Esophagus muscularis mucosa (tissue), 4 donors: ENCODE results near the gene ITPRIP. TPM values are rescaled to one million over a fixed set of nuclear protein-coding genes. Genes with fewer than 3 reads are reported as not detected.

Experiments
- DNase-seq: peaks from one replicate; pipeline ENCODE4 v3.0.0-alpha.2; 2017; ENCODE audit errors: extremely low spot score
- H3K27ac ChIP-seq, 4 donors: fragments of 200-600 bp; sonication (generic); replicated peaks in 1 of 4; 1 replicate in 3 of 4; 2 replicates in 1 of 4; pipeline ENCODE4 v1.5.1; 2016 to 2019; ENCODE audit warnings: mild to moderate bottlenecking in 1 of 4
- H3K27me3 ChIP-seq, 4 donors: fragments of 200-600 bp; sonication (generic); one replicate each; pipeline versions ENCODE4 v1.5.1 to v1.6.0; 2016 to 2019
- H3K36me3 ChIP-seq, 4 donors: fragments of 200-600 bp; sonication (generic); one replicate each; pipeline ENCODE4 v1.5.1; 2016 to 2019
- H3K4me1 ChIP-seq, 4 donors: fragments of 200-600 bp; sonication (generic); one replicate each; pipeline ENCODE4 v1.5.1; 2016 to 2019
- H3K4me3 ChIP-seq, 4 donors: fragments of 200-600 bp; sonication (generic); 1 replicate in 2 of 4; 2 replicates in 2 of 4; pipeline ENCODE4 v1.5.1; 2016 to 2019; ENCODE audit warnings: mild to moderate bottlenecking in 4 of 4, moderate library complexity in 1 of 4
- H3K9me3 ChIP-seq, 4 donors: fragments of 200-600 bp; sonication (generic); 1 replicate in 3 of 4; 2 replicates in 1 of 4; pipeline ENCODE4 v1.5.1; 2016 to 2019
- EP300 ChIP-seq: sonication (generic); formaldehyde crosslinking; IDR thresholded peaks from one replicate; pipeline ENCODE4 v1.6.1; 2017; ENCODE audit warnings: antibody characterized with exemption
- POLR2A ChIP-seq: fragments of 450-650 bp; IDR thresholded peaks from one replicate; pipeline ENCODE4 v1.6.1; 2017; ENCODE audit warnings: antibody characterized with exemption, moderate library complexity, mild to moderate bottlenecking, low read depth
- POLR2AphosphoS5 ChIP-seq, 2 donors: sonication (generic); formaldehyde crosslinking; IDR thresholded peaks; one replicate each; pipeline ENCODE4 v1.6.1; 2017; ENCODE audit warnings: antibody characterized with exemption in 2 of 2
- WGBS: methylation state at CpG from one replicate; pipeline ENCODE4 v1.1.5; 2018; 5-methylcytosine and 5-hydroxymethylcytosine counted together
- intact Hi-C: fragments of 100-400 bp; cut with DNase I; formaldehyde crosslinking; loops from one replicate; pipeline ENCODE4 v1.15.1; 2023
- total RNA-seq, 4 donors: library from RNA; depleted of rRNA; stranded (reverse); fragments of >200 nt; gene quantifications; one replicate each; pipeline versions ENCODE4 v1.1.0 to v1.2.1, GENCODE V29; 2016
- TF ChIP-seq, protein P1 (sequence below), 3 experiments: fragments of 200-600 bp in 2 of 3; fragments of 450-650 bp in 1 of 3; sonication (generic) in 2 of 3; IDR thresholded peaks; one replicate each; pipeline ENCODE4 v1.5.1; 2017 to 2019; ENCODE audit warnings: antibody characterized with exemption in 3 of 3, mild to moderate bottlenecking in 2 of 3, moderate library complexity in 1 of 3

ITPRIP gene, protein sequence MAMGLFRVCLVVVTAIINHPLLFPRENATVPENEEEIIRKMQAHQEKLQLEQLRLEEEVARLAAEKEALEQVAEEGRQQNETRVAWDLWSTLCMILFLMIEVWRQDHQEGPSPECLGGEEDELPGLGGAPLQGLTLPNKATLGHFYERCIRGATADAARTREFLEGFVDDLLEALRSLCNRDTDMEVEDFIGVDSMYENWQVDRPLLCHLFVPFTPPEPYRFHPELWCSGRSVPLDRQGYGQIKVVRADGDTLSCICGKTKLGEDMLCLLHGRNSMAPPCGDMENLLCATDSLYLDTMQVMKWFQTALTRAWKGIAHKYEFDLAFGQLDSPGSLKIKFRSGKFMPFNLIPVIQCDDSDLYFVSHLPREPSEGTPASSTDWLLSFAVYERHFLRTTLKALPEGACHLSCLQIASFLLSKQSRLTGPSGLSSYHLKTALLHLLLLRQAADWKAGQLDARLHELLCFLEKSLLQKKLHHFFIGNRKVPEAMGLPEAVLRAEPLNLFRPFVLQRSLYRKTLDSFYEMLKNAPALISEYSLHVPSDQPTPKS
- total RNA-seq = 10 to 100 TPM; 18.7 to 56.0 (median 39.9) TPM

DNA sequence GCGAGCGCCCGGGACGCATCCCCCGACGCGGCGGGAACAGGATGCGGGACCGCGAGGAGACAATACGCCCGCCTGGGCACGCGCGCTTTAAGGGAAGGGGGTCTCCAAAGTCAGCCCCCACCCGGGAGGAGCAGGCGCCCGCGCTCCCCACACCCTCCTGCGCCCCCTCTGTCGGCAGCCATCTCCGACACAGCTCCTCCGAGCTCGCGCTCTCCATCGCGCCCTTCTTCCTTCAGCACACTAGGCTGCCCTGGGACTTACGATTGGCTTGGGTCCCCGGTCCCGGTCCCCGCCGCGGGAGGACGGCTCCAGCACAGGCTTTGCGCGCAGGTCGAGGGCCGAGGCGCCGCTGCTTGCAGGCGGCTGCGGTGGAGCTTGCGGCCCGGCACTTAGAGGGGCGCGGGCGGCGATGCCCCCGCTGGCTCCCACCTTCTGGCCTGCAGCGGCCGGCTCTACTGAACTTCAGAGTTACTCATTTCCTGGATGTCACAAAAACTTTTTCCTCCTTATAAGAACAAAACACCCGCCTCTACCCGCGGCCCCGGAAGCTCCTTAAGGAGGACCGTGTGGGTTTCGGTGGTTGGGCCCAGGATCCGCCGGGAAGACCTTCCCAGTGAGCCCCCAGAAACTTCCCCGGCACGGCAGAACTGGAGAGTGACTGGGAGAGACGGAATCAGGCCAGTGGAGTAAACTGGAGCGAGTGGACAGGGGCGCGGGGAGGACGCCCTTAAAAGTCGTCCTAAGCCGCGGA, at the start of gene ITPRIP:
ITPRIP (minus strand) TSS at position 481 of the 751 bp plus-strand sequence. CDS start 22,414 bp downstream, outside the sequence.
- intact Hi-C loops = loop anchor here (2.0 kb wide), 1 partner anchor 35 kb away; no protein-coding TSS in a partner anchor
- Histone ChIP-seq H3K27ac (peak within 1 kb of the TSS; percentile 97 to 100 (median 98)), H3K9me3 (no peaks in the 10 kb centered on the region), H3K4me1 (peaks cover 51 to 65% (median 62%) of the 10 kb centered on the region in 4 donors), H3K27me3 (no peaks in the 10 kb centered on the region), H3K4me3 (peak within 1 kb of the TSS; percentile 77 to 98 (median 90)), H3K36me3 (peaks cover 0 to 19% (median 3%) of the 10 kb centered on the region in 4 donors)
- peak; percentile 96 for DNase-seq
- 2% methylated on average over 10 of the region's 70 CpGs for WGBS
- TF ChIP-seq, protein P1, sequence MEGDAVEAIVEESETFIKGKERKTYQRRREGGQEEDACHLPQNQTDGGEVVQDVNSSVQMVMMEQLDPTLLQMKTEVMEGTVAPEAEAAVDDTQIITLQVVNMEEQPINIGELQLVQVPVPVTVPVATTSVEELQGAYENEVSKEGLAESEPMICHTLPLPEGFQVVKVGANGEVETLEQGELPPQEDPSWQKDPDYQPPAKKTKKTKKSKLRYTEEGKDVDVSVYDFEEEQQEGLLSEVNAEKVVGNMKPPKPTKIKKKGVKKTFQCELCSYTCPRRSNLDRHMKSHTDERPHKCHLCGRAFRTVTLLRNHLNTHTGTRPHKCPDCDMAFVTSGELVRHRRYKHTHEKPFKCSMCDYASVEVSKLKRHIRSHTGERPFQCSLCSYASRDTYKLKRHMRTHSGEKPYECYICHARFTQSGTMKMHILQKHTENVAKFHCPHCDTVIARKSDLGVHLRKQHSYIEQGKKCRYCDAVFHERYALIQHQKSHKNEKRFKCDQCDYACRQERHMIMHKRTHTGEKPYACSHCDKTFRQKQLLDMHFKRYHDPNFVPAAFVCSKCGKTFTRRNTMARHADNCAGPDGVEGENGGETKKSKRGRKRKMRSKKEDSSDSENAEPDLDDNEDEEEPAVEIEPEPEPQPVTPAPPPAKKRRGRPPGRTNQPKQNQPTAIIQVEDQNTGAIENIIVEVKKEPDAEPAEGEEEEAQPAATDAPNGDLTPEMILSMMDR (IDR thresholded peaks at IDR 0.05) = peak in 1 of 3 experiments; percentile 2
- no peak for TF ChIP-seq EP300
- TF ChIP-seq POLR2A = peak; percentile 95
- TF ChIP-seq POLR2AphosphoS5 (IDR thresholded peaks at IDR 0.05) = peak; percentile 96 to 99

DNA sequence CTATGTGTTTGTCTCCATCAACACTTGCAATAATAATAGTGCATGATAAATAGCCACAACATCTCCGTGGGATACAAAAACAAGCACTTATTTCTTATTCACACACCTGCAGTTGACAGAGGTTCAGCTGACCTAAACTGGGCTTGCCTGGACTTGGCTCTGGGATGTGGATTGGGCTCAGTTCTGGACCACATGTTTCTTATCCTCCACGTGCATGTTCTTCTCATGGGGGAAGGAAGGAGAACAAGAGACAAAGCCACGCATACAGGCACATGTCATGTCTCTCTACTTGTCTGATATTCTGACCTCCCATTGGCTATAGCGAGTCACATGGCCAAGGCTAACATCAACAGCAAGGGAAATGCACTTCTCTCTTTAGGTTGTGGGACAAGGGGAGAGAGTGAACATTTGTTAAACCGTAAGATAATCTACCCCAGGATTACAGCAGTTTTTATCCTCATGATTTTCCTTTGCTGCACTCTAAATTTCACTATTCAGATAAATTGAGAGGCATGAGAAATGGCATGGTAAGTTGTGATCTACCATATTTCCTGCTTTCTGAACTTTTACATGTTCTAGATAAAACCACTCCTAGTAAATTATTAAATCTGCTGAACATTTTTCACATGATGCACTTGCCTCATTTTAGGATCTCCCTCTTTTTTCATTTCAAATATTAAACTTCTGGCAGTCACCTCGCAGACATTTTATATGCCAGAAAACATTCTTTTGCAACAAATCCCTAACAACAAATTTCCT, 49.0 kb upstream of the ITPRIP start:
- DNase-seq = no peak
- Histone ChIP-seq H3K27me3 (no peaks in the 10 kb centered on the region), H3K4me1 (no peaks in the 10 kb centered on the region), H3K4me3 (no peak overlapping the region), H3K9me3 (no peaks in the 10 kb centered on the region), H3K36me3 (no peaks in the 10 kb centered on the region), H3K27ac (no peak overlapping the region)
- 76% methylated on average over 6 of the region's 6 CpGs for WGBS
- TF ChIP-seq, protein P1 (IDR thresholded peaks at IDR 0.05) = no peak
- no peak for TF ChIP-seq EP300
- no peak for TF ChIP-seq POLR2A
- no peak for TF ChIP-seq POLR2AphosphoS5 (IDR thresholded peaks at IDR 0.05)
- intact Hi-C loops = no loop called here

DNA sequence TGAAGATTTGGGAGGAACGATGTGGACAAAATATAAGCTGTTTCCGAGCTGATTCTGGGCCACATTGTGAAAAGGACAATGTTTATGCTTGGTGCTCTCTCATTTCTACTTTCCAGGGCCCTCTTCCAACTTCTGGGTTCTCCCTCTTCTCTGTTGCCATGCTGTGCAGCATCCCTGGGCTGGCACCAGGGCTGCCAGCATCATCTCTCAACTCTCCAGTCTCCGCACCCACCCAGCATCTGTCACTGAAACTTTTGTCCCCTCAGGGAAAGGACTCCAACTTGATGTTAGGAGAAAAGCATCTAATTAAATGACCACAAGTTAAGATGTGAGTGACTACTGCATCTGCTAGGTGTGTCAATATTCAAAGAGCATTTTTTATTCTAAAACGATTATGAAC, 42.1 kb upstream of the ITPRIP start:
- TF ChIP-seq POLR2A = no peak
- no peak for TF ChIP-seq POLR2AphosphoS5 (IDR thresholded peaks at IDR 0.05)
- TF ChIP-seq EP300 = no peak
- TF ChIP-seq, protein P1 (IDR thresholded peaks at IDR 0.05) = no peak
- no peaks in the 10 kb centered on the region for H3K36me3 ChIP-seq
- no peak for DNase-seq

DNA sequence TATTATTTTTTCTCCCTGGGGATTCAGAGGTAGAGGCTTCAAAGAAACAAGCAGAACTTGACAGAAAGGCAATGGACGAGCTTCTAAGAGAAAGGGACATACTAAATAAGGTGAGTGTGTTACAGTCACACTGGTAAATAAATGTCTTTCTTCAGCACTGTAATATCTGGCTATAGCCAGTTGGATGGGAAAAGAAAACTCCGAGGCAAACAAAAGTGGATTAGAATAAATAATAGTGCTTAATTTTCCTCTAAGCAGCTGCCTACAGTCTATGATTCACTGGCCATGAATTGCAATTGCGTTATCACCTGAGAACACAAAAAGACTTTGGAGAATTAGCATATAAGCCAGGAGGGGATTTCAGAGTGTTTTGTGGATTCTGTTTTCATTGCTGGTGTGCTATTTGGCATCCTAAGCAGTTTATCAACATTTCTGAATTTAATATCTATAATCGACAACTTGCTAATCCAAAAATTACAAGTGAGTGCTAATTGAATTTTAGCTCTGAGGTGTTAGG, 38.6 kb upstream of the ITPRIP start:
- TF ChIP-seq, protein P1 (IDR thresholded peaks at IDR 0.05) = no peak
- TF ChIP-seq EP300 (no peak), POLR2A (no peak), POLR2AphosphoS5 (IDR thresholded peaks at IDR 0.05) (no peak)
- H3K27ac ChIP-seq = no peak overlapping the region
- H3K4me1 ChIP-seq = no peaks in the 10 kb centered on the region
- H3K36me3 ChIP-seq = peaks cover 0 to under 1% (median 0%) of the 10 kb centered on the region in 4 donors
- no peak overlapping the region for H3K4me3 ChIP-seq
- no peaks in the 10 kb centered on the region for H3K27me3 ChIP-seq
- intact Hi-C loops = no loop called here
- H3K9me3 ChIP-seq = peaks cover 0 to 4% (median 2%) of the 10 kb centered on the region in 4 donors
- 88% methylated on average over 4 of the region's 4 CpGs for WGBS
- DNase-seq = no peak

More for the DNA sequence above, 42.1 kb upstream of the ITPRIP start:
- Histone ChIP-seq H3K4me1 (no peaks in the 10 kb centered on the region), H3K27ac (no peak overlapping the region), H3K27me3 (no peaks in the 10 kb centered on the region), H3K9me3 (no peaks in the 10 kb centered on the region), H3K4me3 (no peak overlapping the region)
- WGBS = 93% methylated on average over 4 of the region's 4 CpGs
- intact Hi-C loops = no loop called here
